HG03460 (cell line): ENCODE results near the gene VWA8.
A peak's percentile ranks its signal among the peaks of the same experiment; 100 is the strongest.
"Not testable (repeated sequence)": the region's sequence is repeated elsewhere in the genome, so short reads cannot be mapped to it uniquely, and the experiment has no call there.

ENCODE experiments used
- ATAC-seq: cut with Tn5 transposase; IDR thresholded peaks from one replicate; pipeline ENCODE4 v1.9.1; 2021; ENCODE audit not compliant: unreplicated experiment

VWA8 gene

DNA sequence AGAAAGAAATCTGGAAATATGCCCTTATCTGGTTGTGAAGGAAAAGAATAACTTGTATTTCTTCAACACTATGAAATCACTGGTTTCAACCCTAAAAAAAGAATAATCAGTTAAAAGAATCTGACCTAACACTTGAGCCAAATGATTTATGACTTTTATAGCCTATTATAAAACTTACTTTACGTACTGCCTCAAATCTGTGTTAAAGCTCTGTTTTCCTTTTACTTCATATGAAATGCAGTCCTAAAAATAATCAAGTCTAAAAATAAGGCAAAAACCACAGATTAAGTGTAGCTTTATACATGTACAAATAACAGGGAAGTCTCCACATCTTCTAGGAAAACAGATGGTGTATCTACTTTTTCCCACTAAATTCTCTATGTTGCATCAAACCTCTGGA, 101.3 kb downstream of the VWA8 start:
- ATAC-seq: no peak

- no peak for ATAC-seq
Observed at GRCh38 chr13:41858780-41859179, 102.1 kb downstream of the VWA8 start.

DNA sequence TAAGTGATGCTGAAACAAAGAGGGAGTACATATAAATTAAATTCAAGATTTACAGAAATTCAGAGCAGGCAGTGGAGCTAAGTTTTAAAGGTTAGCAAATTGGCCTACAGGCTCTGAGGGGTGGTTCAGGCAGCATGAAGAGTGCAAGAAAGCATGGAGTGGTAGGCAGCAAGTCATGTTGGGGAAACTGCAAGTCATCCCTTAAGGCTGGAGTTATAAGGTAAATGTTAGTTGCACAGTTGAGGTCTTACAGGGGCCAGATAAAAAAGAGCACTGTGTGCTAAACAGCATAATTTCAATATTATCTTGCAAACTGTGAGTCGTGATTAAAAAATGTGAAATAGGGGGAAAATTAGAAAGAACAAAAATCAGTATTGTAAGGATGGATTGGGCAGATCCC, 106.2 kb downstream of the VWA8 start:
- ATAC-seq: no peak

DNA sequence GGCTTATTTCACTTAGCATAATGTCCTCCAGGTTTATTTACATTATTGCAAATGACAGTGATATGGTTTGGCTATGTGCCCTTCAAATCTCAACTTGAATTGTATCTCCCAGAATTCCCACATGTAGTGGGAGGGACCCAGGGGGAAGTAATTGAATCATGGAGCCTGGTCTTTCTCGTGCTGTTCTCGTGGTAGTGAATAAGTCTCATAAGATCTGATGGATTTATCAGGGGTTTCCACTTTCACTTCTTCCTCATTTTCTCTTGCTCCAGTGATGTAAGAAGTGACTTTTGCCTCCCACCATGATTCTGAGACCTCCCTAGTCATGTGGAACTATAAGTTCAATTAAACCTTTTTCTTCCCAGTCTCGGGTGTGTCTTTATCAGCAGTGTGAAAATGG, 109.6 kb downstream of the VWA8 start:
- ATAC-seq: no peak

- ATAC-seq: no peak
Observed at GRCh38 chr13:41848435-41849255, 112.3 kb downstream of the VWA8 start.

DNA sequence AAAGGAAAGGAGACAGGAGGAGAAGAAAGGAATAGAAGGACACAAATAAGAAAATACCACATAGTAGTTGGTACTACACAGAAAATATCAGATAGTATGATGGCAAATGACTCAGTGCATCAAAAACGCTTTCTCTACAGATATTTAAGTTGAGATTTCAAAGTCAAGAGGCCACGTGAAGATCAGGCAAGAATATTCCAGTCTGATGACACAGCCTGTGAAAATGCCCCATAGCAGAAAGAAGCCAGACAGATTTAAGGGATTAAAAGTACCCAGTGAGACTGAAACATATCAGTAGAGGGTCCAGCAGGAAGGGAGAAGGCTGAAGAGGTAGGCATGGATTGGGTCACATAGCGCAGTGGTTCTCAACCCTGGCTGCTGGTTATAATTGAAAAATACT, 113.7 kb downstream of the VWA8 start:
- no peak for ATAC-seq

GRCh38 chr13:41842036-41842620, 118.8 kb downstream of the VWA8 start:
- no peak for ATAC-seq

GRCh38 chr13:41837629-41838028, 123.3 kb downstream of the VWA8 start:
- ATAC-seq: no peak

DNA sequence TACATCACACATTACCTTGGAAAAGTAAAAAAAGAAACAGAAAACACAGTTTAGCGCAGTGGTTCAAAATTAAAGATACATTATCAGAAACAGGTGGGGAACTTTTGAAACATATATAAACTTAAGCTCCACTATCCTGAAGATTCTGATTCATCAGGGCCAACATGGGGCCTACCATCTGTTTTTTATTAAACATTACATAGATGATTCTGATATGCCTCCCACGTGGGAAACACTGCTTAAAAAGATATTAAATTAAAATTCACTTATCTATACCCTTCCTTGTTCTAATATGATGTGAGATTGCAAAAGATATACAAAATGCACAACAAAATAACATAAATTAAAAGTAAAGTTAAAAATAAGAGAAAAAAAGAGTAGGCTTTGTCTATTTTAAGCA, 125.0 kb downstream of the VWA8 start:
- ATAC-seq: no peak

GRCh38 chr13:41834697-41835096, 126.2 kb downstream of the VWA8 start:
- not testable (repeated sequence) for ATAC-seq

DNA sequence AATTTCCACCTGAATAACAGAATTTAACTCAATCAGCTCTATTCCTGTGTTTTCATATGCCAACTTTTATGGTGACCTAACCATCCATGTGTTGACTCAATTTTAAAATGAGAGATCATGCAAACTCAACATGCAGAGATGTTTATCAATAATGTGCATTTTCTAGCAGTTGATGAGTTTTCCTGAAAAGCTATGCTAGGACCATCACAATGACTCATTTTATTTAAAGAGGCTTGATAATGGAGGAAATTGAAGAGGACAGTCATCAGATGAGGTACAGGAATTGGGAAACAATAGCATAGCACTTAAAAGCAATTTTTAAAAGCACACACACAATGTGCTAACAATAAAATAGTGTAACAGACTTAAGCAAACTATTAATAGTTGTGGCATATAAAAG, 127.1 kb downstream of the VWA8 start:
- ATAC-seq: no peak

DNA sequence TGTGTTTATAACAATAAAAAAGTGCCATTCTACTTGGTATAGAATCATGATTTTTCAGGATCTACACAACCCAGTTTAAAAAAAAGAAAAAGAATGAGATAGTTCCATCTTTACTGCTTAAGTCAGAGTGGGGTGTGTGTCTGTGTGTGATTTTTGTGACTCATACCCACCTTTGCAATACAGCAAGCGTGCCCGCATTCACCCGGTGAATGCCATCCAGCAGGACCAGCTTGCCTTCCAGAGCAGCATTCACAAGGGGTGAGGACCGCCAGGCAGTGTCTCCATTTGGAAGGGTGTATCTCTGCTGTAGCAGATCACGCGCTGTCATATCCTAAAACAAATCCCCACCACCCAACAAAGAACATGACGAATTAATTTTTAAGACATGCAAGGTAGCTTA, 127.7 kb downstream of the VWA8 start:
- no peak for ATAC-seq

GRCh38 chr13:41827507-41828213, 133.2 kb downstream of the VWA8 start:
- no peak for ATAC-seq

GRCh38 chr13:41825691-41826090, 135.2 kb downstream of the VWA8 start:
- ATAC-seq: no peak

DNA sequence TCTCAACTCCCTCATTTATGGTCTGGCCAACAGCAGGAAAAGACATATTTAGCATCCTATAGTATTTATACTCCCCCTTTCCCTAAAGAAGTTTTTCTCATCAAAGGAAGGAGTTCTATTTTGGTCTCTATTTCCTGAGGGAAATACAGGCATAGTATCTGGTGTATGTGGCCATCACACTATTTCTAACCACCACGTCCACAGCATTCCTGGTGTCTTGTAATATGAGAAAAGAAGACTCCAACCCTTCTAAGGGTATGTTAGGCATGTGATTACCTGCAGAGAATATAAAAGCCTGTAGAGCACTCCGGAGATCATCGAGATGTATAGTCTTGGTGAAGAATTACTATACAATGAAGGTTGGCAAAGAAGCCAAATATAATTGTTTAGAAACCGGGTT, 137.4 kb downstream of the VWA8 start:
- ATAC-seq: no peak

DNA sequence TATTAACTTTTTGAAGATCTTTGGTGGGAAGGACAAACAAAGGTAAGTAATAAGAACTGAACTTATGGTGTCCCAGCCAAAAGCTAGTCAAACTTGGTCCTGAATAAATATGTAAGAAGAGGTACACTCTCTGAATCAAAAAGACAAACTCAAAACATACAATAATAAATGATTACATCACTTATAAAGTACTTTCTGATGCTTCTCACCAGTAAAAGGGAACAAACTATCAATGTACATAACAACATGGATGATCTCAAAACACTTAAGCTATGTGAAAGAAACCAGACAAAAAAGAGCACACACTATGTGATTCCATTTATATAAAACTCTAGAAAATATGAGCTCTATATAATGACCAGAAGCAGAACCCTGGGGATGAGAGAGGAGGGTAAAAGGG, 138.3 kb downstream of the VWA8 start:
- no peak for ATAC-seq

- ATAC-seq: no peak
Observed at GRCh38 chr13:41821238-41821594, 139.7 kb downstream of the VWA8 start.

- ATAC-seq: no peak
Observed at GRCh38 chr13:41820581-41821237, 140.2 kb downstream of the VWA8 start.

DNA sequence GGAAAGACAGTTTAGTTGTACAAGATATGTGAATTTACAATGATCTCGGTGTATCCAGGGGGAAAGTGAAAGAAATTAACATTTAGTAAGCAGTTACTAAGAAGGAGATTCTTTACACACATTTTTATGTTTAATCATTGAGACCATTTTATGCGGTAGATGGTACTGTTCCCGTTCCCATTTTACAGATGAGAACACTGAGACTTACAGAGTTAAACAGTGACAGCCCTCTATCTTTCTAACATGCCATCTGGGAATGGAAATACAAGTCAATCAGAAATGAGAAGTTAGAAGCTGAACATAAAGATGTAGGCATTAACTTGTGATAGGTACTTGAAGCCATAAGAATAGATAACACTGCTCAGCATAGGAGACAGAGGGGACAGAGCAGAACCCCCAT, 144.9 kb downstream of the VWA8 start:
- ATAC-seq: no peak

- no peak for ATAC-seq
Observed at GRCh38 chr13:41813426-41813825, 147.5 kb downstream of the VWA8 start.

DNA sequence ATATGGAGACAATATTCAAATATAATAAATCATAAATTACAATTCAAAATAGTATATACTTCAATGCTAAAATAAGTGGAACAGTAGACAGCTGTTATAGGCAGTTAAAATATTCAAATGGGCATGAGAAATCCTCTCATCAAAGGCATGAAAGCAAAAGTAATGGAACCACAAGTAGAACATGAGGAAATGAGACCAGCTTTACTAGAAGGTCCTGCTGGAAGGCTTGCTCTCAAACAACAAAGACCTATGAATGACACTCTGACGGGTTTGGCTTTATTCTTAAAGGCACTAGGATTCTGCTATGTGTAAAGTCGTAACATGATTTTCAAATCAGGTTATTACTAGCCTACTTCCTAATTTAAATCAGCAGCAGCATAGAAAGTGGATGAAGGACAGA, 148.1 kb downstream of the VWA8 start:
- ATAC-seq: peak; percentile 49

- no peak for ATAC-seq
Observed at GRCh38 chr13:41812237-41812636, 148.7 kb downstream of the VWA8 start.
